ENCODE results near the gene TRPC3. TPM values are rescaled to one million over a fixed set of nuclear protein-coding genes. Genes with fewer than 3 reads are reported as not detected.

TRPC3 gene
- total and polyA plus RNA-seq, 9 donors: 0.11 to 1.4 (median 0.30) TPM

DNA sequence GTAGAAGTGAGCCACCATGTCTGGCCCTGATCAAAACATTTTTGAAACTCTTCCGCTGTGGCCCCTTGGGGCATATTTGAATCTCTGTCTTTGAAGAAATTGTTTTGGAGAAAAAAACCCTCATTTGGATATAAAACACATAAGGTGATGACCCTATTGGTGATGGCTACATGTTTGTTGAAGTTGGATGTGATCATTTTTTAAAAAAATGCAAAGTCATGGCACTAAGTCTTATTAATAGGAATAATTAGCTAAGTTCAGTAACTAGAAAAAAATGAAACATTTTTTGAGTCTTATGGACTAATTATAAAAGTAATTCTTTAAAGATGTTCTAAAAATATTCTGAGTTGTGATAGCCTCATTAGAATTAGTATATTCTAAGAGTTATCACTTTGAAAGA is 63.7 kb downstream of the TRPC3 start:
- no peak for DNase-seq
- TF ChIP-seq EP300 (IDR thresholded peaks at IDR 0.05) (no peak), POLR2A (IDR thresholded peaks at IDR 0.05) (no peak)
- TF ChIP-seq, protein P1, sequence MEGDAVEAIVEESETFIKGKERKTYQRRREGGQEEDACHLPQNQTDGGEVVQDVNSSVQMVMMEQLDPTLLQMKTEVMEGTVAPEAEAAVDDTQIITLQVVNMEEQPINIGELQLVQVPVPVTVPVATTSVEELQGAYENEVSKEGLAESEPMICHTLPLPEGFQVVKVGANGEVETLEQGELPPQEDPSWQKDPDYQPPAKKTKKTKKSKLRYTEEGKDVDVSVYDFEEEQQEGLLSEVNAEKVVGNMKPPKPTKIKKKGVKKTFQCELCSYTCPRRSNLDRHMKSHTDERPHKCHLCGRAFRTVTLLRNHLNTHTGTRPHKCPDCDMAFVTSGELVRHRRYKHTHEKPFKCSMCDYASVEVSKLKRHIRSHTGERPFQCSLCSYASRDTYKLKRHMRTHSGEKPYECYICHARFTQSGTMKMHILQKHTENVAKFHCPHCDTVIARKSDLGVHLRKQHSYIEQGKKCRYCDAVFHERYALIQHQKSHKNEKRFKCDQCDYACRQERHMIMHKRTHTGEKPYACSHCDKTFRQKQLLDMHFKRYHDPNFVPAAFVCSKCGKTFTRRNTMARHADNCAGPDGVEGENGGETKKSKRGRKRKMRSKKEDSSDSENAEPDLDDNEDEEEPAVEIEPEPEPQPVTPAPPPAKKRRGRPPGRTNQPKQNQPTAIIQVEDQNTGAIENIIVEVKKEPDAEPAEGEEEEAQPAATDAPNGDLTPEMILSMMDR (IDR thresholded peaks at IDR 0.05): no peak
- Histone ChIP-seq H3K9me3 (no peaks in the 10 kb centered on the region), H3K36me3 (no peaks in the 10 kb centered on the region), H3K4me3 (no peak overlapping the region), H3K27me3 (no peaks in the 10 kb centered on the region), H3K27ac (no peak overlapping the region), H3K4me1 (ENCODE audit: insufficient read depth) (no peaks in the 10 kb centered on the region)
- intact Hi-C loops (cut with DNase I): no loop called here
- WGBS, 3 donors: 97 to 100% (median 97%) methylated on average over 1 of the region's 1 CpG

DNA sequence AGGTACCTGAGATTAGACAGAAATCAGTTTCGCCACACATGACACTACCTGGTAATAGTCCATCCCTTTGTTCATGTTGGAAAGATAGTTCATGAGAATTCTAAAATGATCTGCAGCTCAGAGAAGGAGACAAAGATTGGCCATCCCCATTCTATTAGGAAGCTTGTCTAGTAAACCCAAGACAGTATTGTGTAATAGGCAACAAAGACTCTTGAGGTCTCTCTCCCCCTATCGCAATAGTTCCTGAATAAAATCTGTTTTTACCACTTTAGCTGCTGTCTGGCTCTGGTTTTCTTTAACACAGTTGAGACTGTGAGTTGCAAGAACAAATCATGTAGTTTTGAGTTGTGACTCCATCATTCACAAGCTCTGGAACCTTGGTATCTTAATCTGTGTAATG is 66.7 kb downstream of the TRPC3 start:
- Histone ChIP-seq H3K4me3 (no peak overlapping the region), H3K9me3 (no peaks in the 10 kb centered on the region), H3K36me3 (no peaks in the 10 kb centered on the region), H3K4me1 (ENCODE audit: insufficient read depth) (no peaks in the 10 kb centered on the region), H3K27ac (no peak overlapping the region), H3K27me3 (no peaks in the 10 kb centered on the region)
- no peak for DNase-seq
- 92 to 96% (median 93%) methylated on average over 2 of the region's 2 CpGs for WGBS, 3 donors
- TF ChIP-seq POLR2A (IDR thresholded peaks at IDR 0.05) (no peak), EP300 (IDR thresholded peaks at IDR 0.05) (no peak)
- TF ChIP-seq, protein P1 (IDR thresholded peaks at IDR 0.05): no peak
- intact Hi-C loops (cut with DNase I): no loop called here

- intact Hi-C loops (cut with DNase I): no loop called here
- Histone ChIP-seq H3K9me3 (no peaks in the 10 kb centered on the region), H3K27me3 (no peaks in the 10 kb centered on the region), H3K4me3 (no peak overlapping the region), H3K27ac (no peak overlapping the region), H3K4me1 (ENCODE audit: insufficient read depth) (no peaks in the 10 kb centered on the region), H3K36me3 (no peaks in the 10 kb centered on the region)
- TF ChIP-seq EP300 (IDR thresholded peaks at IDR 0.05) (no peak), POLR2A (IDR thresholded peaks at IDR 0.05) (no peak)
- TF ChIP-seq, protein P1 (IDR thresholded peaks at IDR 0.05): no peak
- WGBS, 3 donors: 81 to 88% (median 83%) methylated on average over 3 of the region's 3 CpGs
- DNase-seq: no peak
Measured at GRCh38 chr4:121881158-121881557, 70.7 kb downstream of the TRPC3 start.

- Histone ChIP-seq H3K27ac (no peak overlapping the region), H3K4me3 (no peak overlapping the region), H3K9me3 (no peaks in the 10 kb centered on the region), H3K4me1 (ENCODE audit: insufficient read depth) (no peaks in the 10 kb centered on the region), H3K36me3 (no peaks in the 10 kb centered on the region), H3K27me3 (no peaks in the 10 kb centered on the region)
- no peak for DNase-seq
- no peak for TF ChIP-seq POLR2A (IDR thresholded peaks at IDR 0.05)
- TF ChIP-seq EP300 (IDR thresholded peaks at IDR 0.05): no peak
- TF ChIP-seq, protein P1 (IDR thresholded peaks at IDR 0.05): no peak
- intact Hi-C loops (cut with DNase I): no loop called here
Measured at GRCh38 chr4:121879135-121879534, 72.7 kb downstream of the TRPC3 start.

All from ovary (tissue), 9 donors.